ENCODE results near the gene FMO5. TPM values are rescaled to one million over a fixed set of nuclear protein-coding genes. Genes with fewer than 3 reads are reported as not detected.
"Not testable (repeated sequence)": the region's sequence is repeated elsewhere in the genome, so short reads cannot be mapped to it uniquely, and the experiment has no call there.

FMO5 gene
- polyA plus RNA-seq, 1 donor, result 15.8 TPM

- peak overlapping the region; percentile 4 for H3K27ac ChIP-seq (ENCODE audit: low read length)
- WGBS (ENCODE audit: insufficient coverage, low lambda C conversion rate), result no CpG with 5 or more reads among the region's 5 CpGs
- not testable (repeated sequence) for H3K4me3 ChIP-seq (ENCODE audit: low read length); DNase-seq; H3K36me3 ChIP-seq (ENCODE audit: control insufficient read depth, insufficient read depth, low read length); H3K9me3 ChIP-seq (ENCODE audit: control insufficient read depth, low read depth, low read length); H3K27me3 ChIP-seq (ENCODE audit: control insufficient read depth, insufficient read depth, low read length)
- peaks cover 41% of the 10 kb centered on the region for H3K4me1 ChIP-seq (ENCODE audit: control insufficient read depth, insufficient read depth, low read length)
These were observed 15.1 kb upstream of the FMO5 start for GRCh38 chr1:147240131-147240721.

GRCh38 chr1:147238925-147239820 lies 14.0 kb upstream of the FMO5 start:
- WGBS (ENCODE audit: insufficient coverage, low lambda C conversion rate), result no CpG with 5 or more reads among the region's 11 CpGs
- Histone ChIP-seq H3K27me3 (ENCODE audit: control insufficient read depth, insufficient read depth, low read length) (no peaks in the 10 kb centered on the region), H3K4me3 (ENCODE audit: low read length) (no peak overlapping the region), H3K36me3 (ENCODE audit: control insufficient read depth, insufficient read depth, low read length) (no peaks in the 10 kb centered on the region), H3K9me3 (ENCODE audit: control insufficient read depth, low read depth, low read length) (no peaks in the 10 kb centered on the region), H3K27ac (ENCODE audit: low read length) (peak overlapping the region; percentile 71), H3K4me1 (ENCODE audit: control insufficient read depth, insufficient read depth, low read length) (peaks cover 43% of the 10 kb centered on the region)
- no peak for DNase-seq

- Histone ChIP-seq H3K27me3 (ENCODE audit: control insufficient read depth, insufficient read depth, low read length) (no peaks in the 10 kb centered on the region), H3K4me1 (ENCODE audit: control insufficient read depth, insufficient read depth, low read length) (peaks cover 43% of the 10 kb centered on the region), H3K9me3 (ENCODE audit: control insufficient read depth, low read depth, low read length) (no peaks in the 10 kb centered on the region), H3K36me3 (ENCODE audit: control insufficient read depth, insufficient read depth, low read length) (no peaks in the 10 kb centered on the region), H3K4me3 (ENCODE audit: low read length) (no peak overlapping the region), H3K27ac (ENCODE audit: low read length) (peak overlapping the region; percentile 71)
- peak; percentile 40 to 73 for DNase-seq
- WGBS (ENCODE audit: insufficient coverage, low lambda C conversion rate), result no CpG with 5 or more reads among the region's 3 CpGs
These were observed 13.1 kb upstream of the FMO5 start for GRCh38 chr1:147238053-147238902.

- Histone ChIP-seq H3K27me3 (ENCODE audit: control insufficient read depth, insufficient read depth, low read length) (no peaks in the 10 kb centered on the region), H3K36me3 (ENCODE audit: control insufficient read depth, insufficient read depth, low read length) (no peaks in the 10 kb centered on the region), H3K4me1 (ENCODE audit: control insufficient read depth, insufficient read depth, low read length) (peaks cover 42% of the 10 kb centered on the region), H3K4me3 (ENCODE audit: low read length) (no peak overlapping the region), H3K9me3 (ENCODE audit: control insufficient read depth, low read depth, low read length) (peaks cover 8% of the 10 kb centered on the region), H3K27ac (ENCODE audit: low read length) (peak overlapping the region; percentile 71)
- 17% methylated on average over 1 of the region's 3 CpGs for WGBS (ENCODE audit: insufficient coverage, low lambda C conversion rate)
- peak in 1 of 2 donors; percentile 44 for DNase-seq
These were observed 12.0 kb upstream of the FMO5 start for GRCh38 chr1:147236959-147237791.

GRCh38 chr1:147236448-147236847 lies 11.3 kb upstream of the FMO5 start:
- no peak for DNase-seq
- peaks cover 39% of the 10 kb centered on the region for H3K4me1 ChIP-seq (ENCODE audit: control insufficient read depth, insufficient read depth, low read length)
- peaks cover 9% of the 10 kb centered on the region for H3K9me3 ChIP-seq (ENCODE audit: control insufficient read depth, low read depth, low read length)
- peak overlapping the region; percentile 71 for H3K27ac ChIP-seq (ENCODE audit: low read length)
- no peak overlapping the region for H3K4me3 ChIP-seq (ENCODE audit: low read length)
- no CpG with 5 or more reads among the region's 2 CpGs for WGBS (ENCODE audit: insufficient coverage, low lambda C conversion rate)
- no peaks in the 10 kb centered on the region for H3K27me3 ChIP-seq (ENCODE audit: control insufficient read depth, insufficient read depth, low read length)
- H3K36me3 ChIP-seq (ENCODE audit: control insufficient read depth, insufficient read depth, low read length), result no peaks in the 10 kb centered on the region

- Histone ChIP-seq H3K9me3 (ENCODE audit: control insufficient read depth, low read depth, low read length) (peaks cover 9% of the 10 kb centered on the region), H3K36me3 (ENCODE audit: control insufficient read depth, insufficient read depth, low read length) (no peaks in the 10 kb centered on the region), H3K27me3 (ENCODE audit: control insufficient read depth, insufficient read depth, low read length) (no peaks in the 10 kb centered on the region), H3K4me3 (ENCODE audit: low read length) (no peak overlapping the region), H3K27ac (ENCODE audit: low read length) (no peak overlapping the region), H3K4me1 (ENCODE audit: control insufficient read depth, insufficient read depth, low read length) (peaks cover 38% of the 10 kb centered on the region)
- WGBS (ENCODE audit: insufficient coverage, low lambda C conversion rate), result no CpG with 5 or more reads among the region's 1 CpG
- DNase-seq, result no peak
These were observed 10.7 kb upstream of the FMO5 start for GRCh38 chr1:147235822-147236221.

GRCh38 chr1:147233903-147234302 lies 8.8 kb upstream of the FMO5 start:
- peak overlapping the region; percentile 39 for H3K27ac ChIP-seq (ENCODE audit: low read length)
- WGBS (ENCODE audit: insufficient coverage, low lambda C conversion rate), result no CpG with 5 or more reads among the region's 8 CpGs
- H3K27me3 ChIP-seq (ENCODE audit: control insufficient read depth, insufficient read depth, low read length), result not testable (repeated sequence)

GRCh38 chr1:147231032-147231431 lies 5.9 kb upstream of the FMO5 start:
- not testable (repeated sequence) for H3K27me3 ChIP-seq (ENCODE audit: control insufficient read depth, insufficient read depth, low read length); DNase-seq; H3K4me1 ChIP-seq (ENCODE audit: control insufficient read depth, insufficient read depth, low read length); H3K4me3 ChIP-seq (ENCODE audit: low read length); H3K27ac ChIP-seq (ENCODE audit: low read length); H3K9me3 ChIP-seq (ENCODE audit: control insufficient read depth, low read depth, low read length); H3K36me3 ChIP-seq (ENCODE audit: control insufficient read depth, insufficient read depth, low read length)
- WGBS (ENCODE audit: insufficient coverage, low lambda C conversion rate), result 100% methylated on average over 1 of the region's 5 CpGs

More at GRCh38 chr1:147233903-147234302, 8.8 kb upstream of the FMO5 start:
- DNase-seq, result peak in 1 of 2 donors; percentile 68
- H3K4me3 ChIP-seq (ENCODE audit: low read length); H3K36me3 ChIP-seq (ENCODE audit: control insufficient read depth, insufficient read depth, low read length); H3K9me3 ChIP-seq (ENCODE audit: control insufficient read depth, low read depth, low read length): not testable (repeated sequence)
- peaks cover 23% of the 10 kb centered on the region for H3K4me1 ChIP-seq (ENCODE audit: control insufficient read depth, insufficient read depth, low read length)

- H3K4me1 ChIP-seq (ENCODE audit: control insufficient read depth, insufficient read depth, low read length), result no peaks in the 10 kb centered on the region
- DNase-seq, result no peak
- no peak overlapping the region for H3K27ac ChIP-seq (ENCODE audit: low read length)
- WGBS (ENCODE audit: insufficient coverage, low lambda C conversion rate), result 100% methylated on average over 1 of the region's 14 CpGs
- H3K9me3 ChIP-seq (ENCODE audit: control insufficient read depth, low read depth, low read length), result no peaks in the 10 kb centered on the region
- H3K36me3 ChIP-seq (ENCODE audit: control insufficient read depth, insufficient read depth, low read length), result no peaks in the 10 kb centered on the region
- H3K27me3 ChIP-seq (ENCODE audit: control insufficient read depth, insufficient read depth, low read length), result no peaks in the 10 kb centered on the region
- H3K4me3 ChIP-seq (ENCODE audit: low read length), result no peak overlapping the region
These were observed 1.2 kb downstream of the FMO5 start for GRCh38 chr1:147223740-147224615.
